Gastroesophageal sphincter (tissue), 4 donors: ENCODE data around the gene GRAMD4. TPM values are rescaled to one million over a fixed set of nuclear protein-coding genes. Genes with fewer than 3 reads are reported as not detected.
"Not testable (repeated sequence)": the region's sequence is repeated elsewhere in the genome, so short reads cannot be mapped to it uniquely, and the experiment has no call there.

Source experiments
- ATAC-seq: fragments of 150-250 bp; one replicate; pipeline ENCODE4 v1.9.1; 2016; ENCODE audit warnings: mild to moderate bottlenecking, moderate library complexity
- H3K27ac ChIP-seq, 4 donors: fragments of 200-600 bp; sonication (generic) in 3 of 4; 1 replicate in 3 of 4; 2 replicates in 1 of 4; pipeline ENCODE4 v1.5.1; 2016 to 2019
- H3K27me3 ChIP-seq: fragments of 200-600 bp; sonication (generic); one replicate; pipeline ENCODE4 v1.5.1; 2019
- H3K36me3 ChIP-seq, 2 donors: fragments of 200-600 bp; sonication (generic); one replicate each; pipeline ENCODE4 v1.5.1; 2019; ENCODE audit warnings: control low read depth in 1 of 2
- H3K4me1 ChIP-seq, 3 donors: fragments of 200-600 bp; sonication (generic); 1 replicate in 2 of 3; 2 replicates in 1 of 3; pipeline ENCODE4 v1.5.1; 2016 to 2019; ENCODE audit warnings: control low read depth in 2 of 3
- H3K4me3 ChIP-seq, 2 donors: fragments of 200-600 bp; sonication (generic); one replicate each; pipeline ENCODE4 v1.5.1; 2019; ENCODE audit warnings: mild to moderate bottlenecking in 1 of 2, moderate library complexity in 1 of 2
- H3K9me3 ChIP-seq, 3 donors: fragments of 200-600 bp; sonication (generic); one replicate each; pipeline ENCODE4 v1.5.1; 2017 to 2019; ENCODE audit warnings: control low read depth in 2 of 3
- EP300 ChIP-seq: sonication (generic); formaldehyde crosslinking; IDR thresholded peaks from one replicate; pipeline ENCODE4 v1.6.1; 2017; ENCODE audit warnings: antibody characterized with exemption, mild to moderate bottlenecking
- POLR2A ChIP-seq, 2 donors: fragments of 450-650 bp; IDR thresholded peaks; one replicate each; pipeline ENCODE4 v1.6.1; 2017; ENCODE audit warnings: antibody characterized with exemption in 2 of 2, mild to moderate bottlenecking in 2 of 2, moderate library complexity in 1 of 2
- POLR2AphosphoS5 ChIP-seq: sonication (generic); formaldehyde crosslinking; IDR thresholded peaks from one replicate; pipeline ENCODE4 v1.6.1; 2017; ENCODE audit warnings: antibody characterized with exemption
- WGBS, 2 donors: methylation state at CpG; one replicate each; pipeline ENCODE4 v1.1.5; 2018; ENCODE audit warnings: low coverage in 1 of 2; 5-methylcytosine and 5-hydroxymethylcytosine counted together
- total RNA-seq, 4 donors: library from RNA; depleted of rRNA; stranded (reverse); fragments of >200 nt; gene quantifications; one replicate each; pipeline ENCODE4 v1.1.0, GENCODE V29; 2016
- TF ChIP-seq, protein P1 (sequence below), 4 experiments: fragments of 200-600 bp in 2 of 4; fragments of 450-650 bp in 2 of 4; sonication (generic) in 1 of 4; IDR thresholded peaks; one replicate each; pipeline ENCODE4 v1.5.1; 2017 to 2019; ENCODE audit warnings: antibody characterized with exemption in 4 of 4, mild to moderate bottlenecking in 2 of 4, moderate library complexity in 2 of 4

GRAMD4 gene
- total RNA-seq, 4 donors from 2014 or later, result 10.8 to 53.3 (median 33.2) TPM

GRCh38 chr22:46641811-46642266, 21.7 kb downstream of the GRAMD4 start:
- Histone ChIP-seq H3K36me3 (peaks cover 0 to 8% of the 10 kb centered on the region in 2 donors), H3K9me3 (no peaks in the 10 kb centered on the region), H3K27me3 (no peaks in the 10 kb centered on the region), H3K27ac (peak overlapping the region in 3 of 4 donors; percentile 28 to 54 (median 41)), H3K4me1 (peaks cover 0 to 51% (median 6%) of the 10 kb centered on the region in 3 donors), H3K4me3 (no peak overlapping the region)
- no peak for TF ChIP-seq POLR2A (IDR thresholded peaks at IDR 0.05)
- TF ChIP-seq POLR2AphosphoS5, result no peak
- TF ChIP-seq, protein P1, sequence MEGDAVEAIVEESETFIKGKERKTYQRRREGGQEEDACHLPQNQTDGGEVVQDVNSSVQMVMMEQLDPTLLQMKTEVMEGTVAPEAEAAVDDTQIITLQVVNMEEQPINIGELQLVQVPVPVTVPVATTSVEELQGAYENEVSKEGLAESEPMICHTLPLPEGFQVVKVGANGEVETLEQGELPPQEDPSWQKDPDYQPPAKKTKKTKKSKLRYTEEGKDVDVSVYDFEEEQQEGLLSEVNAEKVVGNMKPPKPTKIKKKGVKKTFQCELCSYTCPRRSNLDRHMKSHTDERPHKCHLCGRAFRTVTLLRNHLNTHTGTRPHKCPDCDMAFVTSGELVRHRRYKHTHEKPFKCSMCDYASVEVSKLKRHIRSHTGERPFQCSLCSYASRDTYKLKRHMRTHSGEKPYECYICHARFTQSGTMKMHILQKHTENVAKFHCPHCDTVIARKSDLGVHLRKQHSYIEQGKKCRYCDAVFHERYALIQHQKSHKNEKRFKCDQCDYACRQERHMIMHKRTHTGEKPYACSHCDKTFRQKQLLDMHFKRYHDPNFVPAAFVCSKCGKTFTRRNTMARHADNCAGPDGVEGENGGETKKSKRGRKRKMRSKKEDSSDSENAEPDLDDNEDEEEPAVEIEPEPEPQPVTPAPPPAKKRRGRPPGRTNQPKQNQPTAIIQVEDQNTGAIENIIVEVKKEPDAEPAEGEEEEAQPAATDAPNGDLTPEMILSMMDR (IDR thresholded peaks at IDR 0.05), result no peak
- no peak for TF ChIP-seq EP300
- 20 to 53% methylated on average over 1 to 7 of the region's 7 CpGs for WGBS, 2 donors
- ATAC-seq, result peak; percentile 56

DNA sequence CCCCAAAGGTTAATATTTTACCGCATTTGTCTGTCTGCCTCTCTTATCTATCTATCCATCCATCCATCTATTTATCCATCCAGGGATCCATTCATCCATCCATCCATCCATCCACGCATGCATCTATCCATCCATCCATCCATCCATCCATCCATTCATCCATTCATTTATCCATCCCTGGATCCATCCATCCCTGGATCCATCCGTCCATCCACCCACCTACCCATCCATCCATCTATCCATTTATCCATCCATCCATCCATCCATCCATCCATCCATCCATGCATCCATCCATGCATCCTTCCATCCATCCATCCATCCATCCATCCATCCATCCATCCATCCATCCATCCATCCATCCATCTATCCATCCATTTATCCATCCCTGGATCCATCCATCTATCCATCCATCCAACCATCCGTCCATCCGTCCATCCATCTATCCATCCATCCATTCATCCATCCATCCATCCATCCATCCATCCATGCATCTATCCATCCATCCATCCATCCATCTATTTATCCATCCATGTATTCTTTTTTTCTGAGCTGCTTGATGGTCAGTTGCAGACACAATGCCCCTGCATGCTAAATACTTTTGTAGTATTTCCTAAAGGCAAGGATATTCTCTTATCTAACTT, 22.8 kb downstream of the GRAMD4 start:
- H3K27me3 ChIP-seq, H3K4me3 ChIP-seq, H3K9me3 ChIP-seq, H3K36me3 ChIP-seq, ATAC-seq: not testable (repeated sequence)
- 88 to 91% methylated on average over 5 of the region's 5 CpGs for WGBS, 2 donors
- H3K27ac ChIP-seq, result peak overlapping the region in 2 of 4 donors; percentile 28 to 41
- peaks cover 0 to 56% (median 6%) of the 10 kb centered on the region in 3 donors for H3K4me1 ChIP-seq

GRCh38 chr22:46646531-46647215, 26.5 kb downstream of the GRAMD4 start:
- no peaks in the 10 kb centered on the region for H3K9me3 ChIP-seq
- H3K36me3 ChIP-seq, result no peaks in the 10 kb centered on the region
- 70 to 82% methylated on average over 4 to 5 of the region's 10 CpGs for WGBS, 2 donors
- H3K27me3 ChIP-seq, result no peaks in the 10 kb centered on the region
- TF ChIP-seq, protein P1 (IDR thresholded peaks at IDR 0.05), result no peak
- TF ChIP-seq POLR2AphosphoS5 (no peak), EP300 (no peak), POLR2A (IDR thresholded peaks at IDR 0.05) (no peak)
- H3K4me3 ChIP-seq, result no peak overlapping the region
- no peak overlapping the region for H3K27ac ChIP-seq
- no peak for ATAC-seq
- peaks cover 0 to 62% (median 14%) of the 10 kb centered on the region in 3 donors for H3K4me1 ChIP-seq

DNA sequence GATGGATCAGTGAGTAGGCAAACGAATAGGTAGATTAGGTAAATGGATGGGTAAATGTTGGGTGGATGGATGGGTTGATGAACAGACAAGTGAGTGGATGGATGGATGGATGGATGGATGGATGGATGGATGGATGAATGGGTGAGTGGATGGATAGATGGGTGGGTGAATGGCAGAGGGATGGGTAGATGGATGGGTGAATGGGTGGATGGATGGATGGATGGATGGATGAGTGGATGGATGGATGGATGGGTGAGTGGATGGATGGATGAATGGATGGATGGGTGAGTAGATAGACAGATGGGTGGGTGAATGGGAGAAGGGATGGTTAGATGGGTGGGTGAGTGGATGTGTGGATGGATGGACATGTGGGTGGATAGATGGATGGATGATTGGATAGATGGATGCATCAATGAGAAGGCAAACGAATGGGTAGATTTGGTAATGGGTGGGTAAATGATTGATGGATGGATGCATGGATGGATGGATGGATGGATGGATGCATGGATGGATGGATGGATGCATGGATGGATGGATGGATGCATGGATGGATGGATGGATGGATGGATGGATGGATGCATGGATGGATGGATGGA, 28.1 kb downstream of the GRAMD4 start:
- H3K9me3 ChIP-seq, H3K36me3 ChIP-seq, ATAC-seq, H3K27ac ChIP-seq, H3K4me3 ChIP-seq, H3K27me3 ChIP-seq: not testable (repeated sequence)
- H3K4me1 ChIP-seq, result peaks cover 0 to 67% (median 23%) of the 10 kb centered on the region in 3 donors
- 90 to 93% methylated on average over 2 of the region's 2 CpGs for WGBS, 2 donors

DNA sequence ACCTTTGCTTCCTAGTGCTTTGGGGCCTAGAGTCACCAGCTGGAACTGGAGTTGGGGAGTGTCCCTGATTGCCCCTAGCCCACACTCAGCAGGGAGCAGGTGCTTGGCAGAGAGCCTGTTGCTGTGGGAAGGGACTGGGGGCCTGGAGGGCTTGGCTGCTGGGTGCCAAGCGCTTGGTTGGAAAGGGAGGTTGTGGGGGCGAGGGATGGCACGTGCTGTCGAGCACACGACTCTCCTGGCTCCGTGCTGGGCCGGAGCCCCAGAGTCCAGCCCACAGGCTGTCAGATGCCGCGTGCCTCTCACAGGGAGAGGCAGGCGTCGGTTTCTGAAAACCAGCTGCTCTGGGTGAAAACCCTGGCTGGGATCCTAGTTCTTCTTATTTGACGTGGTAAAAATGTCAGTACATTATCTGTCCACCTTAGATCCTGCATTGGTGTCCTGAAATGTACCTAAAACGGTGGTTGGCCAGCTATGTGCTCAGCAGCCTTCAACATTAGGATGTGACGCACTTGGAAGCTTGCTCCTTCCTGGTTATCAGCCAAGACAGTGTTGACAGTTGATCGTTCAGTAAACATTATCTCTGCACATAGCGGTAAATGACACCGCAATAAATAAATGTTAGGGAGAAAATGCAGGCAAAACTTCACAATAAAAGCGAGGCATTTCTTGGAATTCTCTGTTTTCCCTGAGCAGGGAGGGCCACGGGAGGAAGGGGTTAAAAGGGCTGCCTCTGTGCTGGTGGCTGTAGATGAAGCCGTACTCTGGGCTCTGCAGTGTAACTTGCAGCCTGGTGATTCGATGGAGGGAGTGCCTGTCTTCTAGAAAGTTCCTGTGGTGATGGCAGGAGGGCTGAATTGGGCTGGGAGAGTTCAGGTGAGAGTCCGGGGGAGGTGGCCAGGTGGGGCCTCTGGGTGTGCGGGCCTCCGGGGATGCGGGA, 29.2 kb downstream of the GRAMD4 start:
- no peak overlapping the region for H3K4me3 ChIP-seq
- TF ChIP-seq EP300, result no peak
- no peak for TF ChIP-seq POLR2AphosphoS5
- TF ChIP-seq POLR2A (IDR thresholded peaks at IDR 0.05), result no peak
- TF ChIP-seq, protein P1 (IDR thresholded peaks at IDR 0.05), result no peak
- H3K27ac ChIP-seq, result peak overlapping the region; percentile 15 to 82 (median 70)
- WGBS, 2 donors, result 20 to 21% methylated on average over 5 to 9 of the region's 25 CpGs
- peak; percentile 35 for ATAC-seq
- no peaks in the 10 kb centered on the region for H3K9me3 ChIP-seq
- no peaks in the 10 kb centered on the region for H3K36me3 ChIP-seq
- H3K4me1 ChIP-seq, result peaks cover 0 to 73% (median 26%) of the 10 kb centered on the region in 3 donors
- H3K27me3 ChIP-seq, result no peaks in the 10 kb centered on the region
